HEK293T (cell line): ENCODE results near the gene CHM.

Experiments used
- ARNT ChIP-seq: fragments of 450-650 bp; IDR thresholded peaks from 2 replicates; pipeline ENCODE4 v1.6.1; 2017; ENCODE audit warnings: mild to moderate bottlenecking
- BHLHE40 ChIP-seq: fragments of 450-650 bp; IDR thresholded peaks from 2 replicates; pipeline ENCODE4 v1.6.1; 2016; ENCODE audit warnings: mild to moderate bottlenecking, moderate library complexity, borderline replicate concordance
- CTBP1 ChIP-seq: fragments of 450-650 bp; IDR thresholded peaks from 2 replicates; pipeline ENCODE4 v1.6.1; 2016; ENCODE audit warnings: borderline replicate concordance
- ELF4 ChIP-seq: fragments of 450-650 bp; IDR thresholded peaks from 2 replicates; pipeline ENCODE4 v1.6.1; 2017; ENCODE audit warnings: antibody characterized with exemption
- FOXA1 ChIP-seq: fragments of 450-650 bp; IDR thresholded peaks from 2 replicates; pipeline ENCODE4 v1.6.1; 2016; ENCODE audit warnings: mild to moderate bottlenecking
- FOXM1 ChIP-seq: fragments of 450-650 bp; IDR thresholded peaks from 2 replicates; pipeline ENCODE4 v1.6.1; 2017; ENCODE audit warnings: mild to moderate bottlenecking, borderline replicate concordance
- LEF1 ChIP-seq: fragments of 450-650 bp; IDR thresholded peaks from 2 replicates; pipeline ENCODE4 v1.6.1; 2017; ENCODE audit warnings: mild to moderate bottlenecking, borderline replicate concordance
- SP1 ChIP-seq: fragments of 450-650 bp; IDR thresholded peaks from 2 replicates; pipeline ENCODE4 v1.6.1; 2017
- SUZ12 ChIP-seq: fragments of 450-650 bp; IDR thresholded peaks from 2 replicates; pipeline ENCODE4 v1.6.1; 2016; ENCODE audit warnings: mild to moderate bottlenecking
- TARDBP ChIP-seq: fragments of 450-650 bp; IDR thresholded peaks from 2 replicates; pipeline ENCODE4 v1.6.1; 2016
- TF ChIP-seq, protein P1 (sequence below): fragments of 450-650 bp; IDR thresholded peaks from 2 replicates; pipeline ENCODE4 v1.6.1; 2016

DNA sequence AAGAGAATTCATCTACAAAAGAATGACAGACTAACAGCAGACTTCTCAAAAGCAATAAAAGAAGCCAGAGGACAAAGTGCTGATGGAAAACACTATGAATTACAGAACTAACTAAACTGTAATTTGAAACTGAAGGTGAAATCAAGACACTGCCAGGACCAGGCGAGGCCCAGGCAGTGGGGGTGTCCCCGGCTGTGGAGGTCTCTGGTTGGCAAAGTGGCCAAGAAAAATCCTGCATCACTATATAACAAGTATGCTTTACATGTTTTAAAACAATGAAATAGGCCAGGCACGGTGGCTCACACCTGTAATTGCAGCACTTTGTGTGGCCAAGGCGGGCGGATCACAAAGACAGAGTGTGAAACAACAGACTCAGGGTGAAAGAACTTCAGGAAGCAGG is 32.9 kb downstream of the CHM start:
- no peak for TF ChIP-seq ARNT
- no peak for TF ChIP-seq FOXM1
- TF ChIP-seq TARDBP = no peak
- TF ChIP-seq FOXA1 = no peak
- no peak for TF ChIP-seq SP1
- TF ChIP-seq CTBP1 = no peak
- no peak for TF ChIP-seq ELF4
- TF ChIP-seq, protein P1, sequence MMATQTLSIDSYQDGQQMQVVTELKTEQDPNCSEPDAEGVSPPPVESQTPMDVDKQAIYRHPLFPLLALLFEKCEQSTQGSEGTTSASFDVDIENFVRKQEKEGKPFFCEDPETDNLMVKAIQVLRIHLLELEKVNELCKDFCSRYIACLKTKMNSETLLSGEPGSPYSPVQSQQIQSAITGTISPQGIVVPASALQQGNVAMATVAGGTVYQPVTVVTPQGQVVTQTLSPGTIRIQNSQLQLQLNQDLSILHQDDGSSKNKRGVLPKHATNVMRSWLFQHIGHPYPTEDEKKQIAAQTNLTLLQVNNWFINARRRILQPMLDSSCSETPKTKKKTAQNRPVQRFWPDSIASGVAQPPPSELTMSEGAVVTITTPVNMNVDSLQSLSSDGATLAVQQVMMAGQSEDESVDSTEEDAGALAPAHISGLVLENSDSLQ = no peak
- no peak for TF ChIP-seq SUZ12
- TF ChIP-seq LEF1 = no peak
- TF ChIP-seq BHLHE40 = no peak
